CD14-positive monocyte (primary cell): ENCODE results near the gene FLT3LG. TPM values are rescaled to one million over a fixed set of nuclear protein-coding genes. Genes with fewer than 3 reads are reported as not detected.

ENCODE experiments used
- DNase-seq, 3 donors: peaks; one replicate each; pipeline ENCODE4 v3.0.0-alpha.2; 2011 to 2022
- H2AFZ ChIP-seq: 2 replicates; pipeline ENCODE4 v1.6.0; 2012; ENCODE audit warnings: mild to moderate bottlenecking, low read depth, low read length, inconsistent platforms; ENCODE audit not compliant: insufficient read depth, poor library complexity, severe bottlenecking
- H3K27ac ChIP-seq, 2 donors: 1 replicate in 1 of 2; 2 replicates in 1 of 2; pipeline ENCODE4 v1.5.1; 2012 to 2013; ENCODE audit warnings: low read length in 2 of 2, control low read depth in 1 of 2, inconsistent platforms in 1 of 2, low read depth in 1 of 2, mild to moderate bottlenecking in 1 of 2
- H3K27me3 ChIP-seq, 2 donors: one replicate each; pipeline versions ENCODE4 v1.6.0 to v1.6.1; 2011 to 2013; ENCODE audit warnings: low read length in 2 of 2; ENCODE audit not compliant: control insufficient read depth in 2 of 2, insufficient read depth in 2 of 2
- H3K36me3 ChIP-seq, 2 donors: replicated peaks in 1 of 2; 1 replicate in 1 of 2; 2 replicates in 1 of 2; pipeline versions ENCODE4 v1.5.1 to v1.6.1; 2012 to 2013; ENCODE audit warnings: low read length in 2 of 2, control low read depth in 1 of 2, inconsistent platforms in 1 of 2, mild to moderate bottlenecking in 1 of 2; ENCODE audit not compliant: insufficient read depth in 2 of 2, control insufficient read depth in 1 of 2
- H3K4me1 ChIP-seq, 2 donors: 1 replicate in 1 of 2; 2 replicates in 1 of 2; pipeline versions ENCODE4 v1.5.1 to v1.6.1; 2012 to 2013; ENCODE audit warnings: low read length in 2 of 2, control low read depth in 1 of 2, inconsistent platforms in 1 of 2, mild to moderate bottlenecking in 1 of 2, moderate library complexity in 1 of 2; ENCODE audit not compliant: insufficient read depth in 2 of 2, control insufficient read depth in 1 of 2
- H3K4me2 ChIP-seq: replicated peaks from 2 replicates; pipeline ENCODE3; 2012; ENCODE audit warnings: low read length, moderate library complexity, mild to moderate bottlenecking; ENCODE audit not compliant: poor library complexity, severe bottlenecking; ENCODE audit errors: extremely low read depth
- H3K4me3 ChIP-seq, 3 experiments: fragments of 200-600 bp in 1 of 3; sonication (generic) in 1 of 3; replicated peaks in 1 of 3; 1 replicate in 2 of 3; 2 replicates in 1 of 3; pipeline ENCODE4 v1.5.1; 2011 to 2013; ENCODE audit warnings: low read length in 3 of 3, mild to moderate bottlenecking in 3 of 3, control low read depth in 2 of 3, low read depth in 2 of 3, inconsistent platforms in 1 of 3, moderate library complexity in 1 of 3
- H3K79me2 ChIP-seq: 2 replicates; pipeline ENCODE4 v1.6.0; 2012; ENCODE audit warnings: mild to moderate bottlenecking, control low read depth, inconsistent platforms, low read length, moderate library complexity; ENCODE audit not compliant: insufficient read depth
- H3K9ac ChIP-seq: 2 replicates; pipeline ENCODE4 v1.6.0; 2017; ENCODE audit warnings: low read length, mild to moderate bottlenecking; ENCODE audit not compliant: insufficient read depth, poor library complexity, severe bottlenecking
- H3K9me3 ChIP-seq, 2 donors: replicated peaks in 1 of 2; 1 replicate in 1 of 2; 2 replicates in 1 of 2; pipeline versions ENCODE4 v1.5.1 to v1.6.1; 2012 to 2013; ENCODE audit warnings: low read length in 2 of 2, control low read depth in 1 of 2; ENCODE audit not compliant: control insufficient read depth in 1 of 2, insufficient read depth in 1 of 2
- H4K20me1 ChIP-seq: 2 replicates; pipeline ENCODE4 v1.6.0; 2012; ENCODE audit warnings: mild to moderate bottlenecking, low read length, control low read depth, moderate library complexity; ENCODE audit not compliant: insufficient read depth
- H3K27ac Mint-ChIP-seq, 7 donors: one replicate each; pipeline ENCODE4 v1.8.0; 2020; ENCODE audit warnings: mild to moderate bottlenecking in 7 of 7, mixed read lengths in 7 of 7, moderate library complexity in 6 of 7, inconsistent platforms in 2 of 7
- H3K27me3 Mint-ChIP-seq, 3 donors: one replicate each; pipeline ENCODE4 v1.8.0; 2021 to 2022; ENCODE audit warnings: low read depth in 3 of 3, mild to moderate bottlenecking in 3 of 3, mixed read lengths in 3 of 3, moderate library complexity in 3 of 3, inconsistent platforms in 1 of 3
- H3K36me3 Mint-ChIP-seq, 2 donors: one replicate each; pipeline ENCODE4 v1.8.0; 2020; ENCODE audit warnings: mixed read lengths in 2 of 2, inconsistent platforms in 1 of 2, mild to moderate bottlenecking in 1 of 2
- H3K4me1 Mint-ChIP-seq: one replicate; pipeline ENCODE4 v1.8.0; 2020; ENCODE audit warnings: mild to moderate bottlenecking, mixed read lengths
- H3K4me3 Mint-ChIP-seq, 2 donors: one replicate each; pipeline ENCODE4 v1.8.0; 2020; ENCODE audit warnings: mild to moderate bottlenecking in 2 of 2, mixed read lengths in 2 of 2, moderate library complexity in 1 of 2
- H3K9me3 Mint-ChIP-seq, 7 donors: one replicate each; pipeline ENCODE4 v1.8.0; 2020 to 2022; ENCODE audit warnings: mixed read lengths in 7 of 7, mild to moderate bottlenecking in 6 of 7, moderate library complexity in 6 of 7, inconsistent platforms in 2 of 7
- WGBS: methylation state at CpG from one replicate; pipeline ENCODE4 v1.1.5; 2013; ENCODE audit warnings: missing lambda C conversion rate; ENCODE audit not compliant: insufficient coverage; 5-methylcytosine and 5-hydroxymethylcytosine counted together
- intact Hi-C, 2 donors: fragments of 100-400 bp; cut with micrococcal nuclease; formaldehyde crosslinking; loops; one replicate each; pipeline versions ENCODE4 v1.15.0 to v1.15.1; 2023
- polyA plus RNA-seq, 3 donors: library from polyadenylated mRNA; depleted of rRNA in 1 of 3; unstranded in 2 of 3; stranded (reverse) in 1 of 3; fragments of 300-500 nt in 2 of 3; fragments of >200 nt in 1 of 3; fragmentation: Illumina TruSeq in 2 of 3; gene quantifications; 1 replicate in 2 of 3; 2 replicates in 1 of 3; pipeline ENCODE4 v1.2.3, GENCODE V29; 2012 to 2021
- TF ChIP-seq, protein P1 (sequence below): fragments of 200-600 bp; IDR thresholded peaks from one replicate; pipeline ENCODE4 v1.8.0; 2022; ENCODE audit warnings: antibody characterized with exemption, mild to moderate bottlenecking

Gene FLT3LG
- polyA plus RNA-seq, 3 donors: 5.0 to 13.8 (median 6.9) TPM

GRCh38 chr19:49514151-49514550 lies 40.1 kb downstream of the FLT3LG start:
- peak overlapping the region; percentile 81 for H3K9ac ChIP-seq
- H3K36me3 ChIP-seq: peaks cover 11 to 14% of the 10 kb centered on the region in 2 donors
- intact Hi-C loops: no loop called here
- H3K36me3 Mint-ChIP-seq: peaks cover 20 to 38% of the 10 kb centered on the region in 2 donors
- peak overlapping the region in 2 of 7 donors; percentile 54 to 85 for H3K27ac Mint-ChIP-seq
- peaks cover 76% of the 10 kb centered on the region for H3K4me1 Mint-ChIP-seq
- no peak for DNase-seq
- WGBS: 96% methylated on average over 15 of the region's 21 CpGs
- TF ChIP-seq, protein P1, sequence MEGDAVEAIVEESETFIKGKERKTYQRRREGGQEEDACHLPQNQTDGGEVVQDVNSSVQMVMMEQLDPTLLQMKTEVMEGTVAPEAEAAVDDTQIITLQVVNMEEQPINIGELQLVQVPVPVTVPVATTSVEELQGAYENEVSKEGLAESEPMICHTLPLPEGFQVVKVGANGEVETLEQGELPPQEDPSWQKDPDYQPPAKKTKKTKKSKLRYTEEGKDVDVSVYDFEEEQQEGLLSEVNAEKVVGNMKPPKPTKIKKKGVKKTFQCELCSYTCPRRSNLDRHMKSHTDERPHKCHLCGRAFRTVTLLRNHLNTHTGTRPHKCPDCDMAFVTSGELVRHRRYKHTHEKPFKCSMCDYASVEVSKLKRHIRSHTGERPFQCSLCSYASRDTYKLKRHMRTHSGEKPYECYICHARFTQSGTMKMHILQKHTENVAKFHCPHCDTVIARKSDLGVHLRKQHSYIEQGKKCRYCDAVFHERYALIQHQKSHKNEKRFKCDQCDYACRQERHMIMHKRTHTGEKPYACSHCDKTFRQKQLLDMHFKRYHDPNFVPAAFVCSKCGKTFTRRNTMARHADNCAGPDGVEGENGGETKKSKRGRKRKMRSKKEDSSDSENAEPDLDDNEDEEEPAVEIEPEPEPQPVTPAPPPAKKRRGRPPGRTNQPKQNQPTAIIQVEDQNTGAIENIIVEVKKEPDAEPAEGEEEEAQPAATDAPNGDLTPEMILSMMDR: no peak
- H3K4me3 Mint-ChIP-seq: peak overlapping the region; percentile 83 to 95
- peaks cover 0 to 2% (median 0%) of the 10 kb centered on the region in 7 donors for H3K9me3 Mint-ChIP-seq
- peaks cover 37% of the 10 kb centered on the region for H4K20me1 ChIP-seq
- peak overlapping the region; percentile 94 for H3K4me2 ChIP-seq
- peak overlapping the region; percentile 82 to 87 for H3K27ac ChIP-seq
- peak overlapping the region in 2 of 3 experiments; percentile 90 to 99 for H3K4me3 ChIP-seq
- H3K27me3 ChIP-seq: no peaks in the 10 kb centered on the region
- no peak overlapping the region for H2AFZ ChIP-seq
- H3K79me2 ChIP-seq: peaks cover 52% of the 10 kb centered on the region
- no peaks in the 10 kb centered on the region for H3K9me3 ChIP-seq
- peaks cover 70 to 79% of the 10 kb centered on the region in 2 donors for H3K4me1 ChIP-seq
- peaks cover 4 to 5% (median 5%) of the 10 kb centered on the region in 3 donors for H3K27me3 Mint-ChIP-seq

DNA sequence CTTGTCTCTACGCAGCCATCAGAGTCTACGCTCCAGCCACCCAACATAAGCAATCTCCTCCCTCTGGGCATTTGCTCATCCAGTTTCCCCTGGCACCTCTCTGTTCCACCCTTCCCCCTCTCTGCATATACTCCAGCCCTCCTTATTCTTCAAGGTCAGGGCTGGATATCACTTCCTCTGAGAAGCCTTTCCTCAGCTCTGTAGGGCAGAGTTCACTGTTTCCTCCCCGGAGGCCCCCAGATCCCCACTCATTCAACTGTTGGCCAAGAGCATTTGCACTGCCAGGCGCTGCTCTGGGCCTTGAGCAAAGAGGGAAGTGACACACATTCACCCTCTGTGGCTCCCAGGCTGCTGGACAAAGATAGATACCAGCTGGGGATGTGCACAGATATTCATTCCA lies 41.8 kb downstream of the FLT3LG start:
- DNase-seq: peak; percentile 88 to 92 (median 91)
- WGBS: 0% methylated on average over 4 of the region's 4 CpGs
- H3K9ac ChIP-seq: peak overlapping the region; percentile 23

More for the DNA sequence above, 41.8 kb downstream of the FLT3LG start:
- H3K4me3 ChIP-seq: peak overlapping the region in 2 of 3 experiments; percentile 2 to 64
- H2AFZ ChIP-seq: no peak overlapping the region
- peaks cover 63% of the 10 kb centered on the region for H3K79me2 ChIP-seq
- intact Hi-C loops: no loop called here
- Mint-ChIP-seq H3K4me1 (peaks cover 70% of the 10 kb centered on the region), H3K27ac (peak overlapping the region; percentile 85 to 96 (median 92)), H3K4me3 (peak overlapping the region; percentile 73 to 85), H3K9me3 (peaks cover 0 to 2% (median 0%) of the 10 kb centered on the region in 7 donors), H3K27me3 (peaks cover 2 to 5% (median 4%) of the 10 kb centered on the region in 3 donors), H3K36me3 (peaks cover 32 to 55% of the 10 kb centered on the region in 2 donors)
- TF ChIP-seq, protein P1: no peak
- no peaks in the 10 kb centered on the region for H3K9me3 ChIP-seq
- H4K20me1 ChIP-seq: peaks cover 53% of the 10 kb centered on the region
- H3K27ac ChIP-seq: peak overlapping the region; percentile 76 to 82
- peak overlapping the region; percentile 70 for H3K4me2 ChIP-seq
- no peaks in the 10 kb centered on the region for H3K27me3 ChIP-seq
- peaks cover 17 to 27% of the 10 kb centered on the region in 2 donors for H3K36me3 ChIP-seq
- peaks cover 59 to 73% of the 10 kb centered on the region in 2 donors for H3K4me1 ChIP-seq
